DND-41 (cell line): ENCODE measurements around the gene TUT4.

Source experiments
- EZH2 ChIP-seq: IDR thresholded peaks from 3 replicates; pipeline ENCODE4 v1.6.1; 2012; ENCODE audit warnings: borderline replicate concordance, low read depth, mild to moderate bottlenecking, moderate library complexity, low read length, inconsistent platforms; ENCODE audit not compliant: severe bottlenecking
- TF ChIP-seq, protein P1 (sequence below): IDR thresholded peaks from 2 replicates; pipeline ENCODE4 v1.5.1; 2012; ENCODE audit warnings: borderline replicate concordance, low read length, moderate library complexity, mild to moderate bottlenecking; ENCODE audit not compliant: poor library complexity, severe bottlenecking; ENCODE audit errors: extremely low read depth

DNA sequence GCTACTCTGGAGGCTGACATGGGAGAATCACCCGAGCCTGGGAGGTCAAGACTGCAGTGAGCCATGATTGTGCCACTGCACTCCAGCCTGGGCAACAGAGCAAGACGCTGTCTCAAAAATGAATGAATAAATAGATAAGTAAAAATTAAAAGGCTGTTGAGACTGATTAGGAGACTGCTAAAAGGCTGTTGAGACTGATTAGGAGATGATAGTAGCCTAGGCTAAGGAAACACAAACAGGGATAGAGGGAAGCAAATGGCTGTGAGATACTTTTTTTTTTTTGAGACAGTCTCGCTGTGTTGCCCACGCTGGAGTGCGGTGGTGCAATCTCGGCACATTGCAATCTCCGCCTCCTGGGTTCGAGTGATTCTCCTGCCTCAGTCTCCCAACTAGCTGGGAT lies 120.1 kb downstream of the TUT4 start:
- TF ChIP-seq, protein P1, sequence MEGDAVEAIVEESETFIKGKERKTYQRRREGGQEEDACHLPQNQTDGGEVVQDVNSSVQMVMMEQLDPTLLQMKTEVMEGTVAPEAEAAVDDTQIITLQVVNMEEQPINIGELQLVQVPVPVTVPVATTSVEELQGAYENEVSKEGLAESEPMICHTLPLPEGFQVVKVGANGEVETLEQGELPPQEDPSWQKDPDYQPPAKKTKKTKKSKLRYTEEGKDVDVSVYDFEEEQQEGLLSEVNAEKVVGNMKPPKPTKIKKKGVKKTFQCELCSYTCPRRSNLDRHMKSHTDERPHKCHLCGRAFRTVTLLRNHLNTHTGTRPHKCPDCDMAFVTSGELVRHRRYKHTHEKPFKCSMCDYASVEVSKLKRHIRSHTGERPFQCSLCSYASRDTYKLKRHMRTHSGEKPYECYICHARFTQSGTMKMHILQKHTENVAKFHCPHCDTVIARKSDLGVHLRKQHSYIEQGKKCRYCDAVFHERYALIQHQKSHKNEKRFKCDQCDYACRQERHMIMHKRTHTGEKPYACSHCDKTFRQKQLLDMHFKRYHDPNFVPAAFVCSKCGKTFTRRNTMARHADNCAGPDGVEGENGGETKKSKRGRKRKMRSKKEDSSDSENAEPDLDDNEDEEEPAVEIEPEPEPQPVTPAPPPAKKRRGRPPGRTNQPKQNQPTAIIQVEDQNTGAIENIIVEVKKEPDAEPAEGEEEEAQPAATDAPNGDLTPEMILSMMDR, result no peak
- TF ChIP-seq EZH2, result no peak
